NCI-H1930 (cell line): Measurements from ENCODE around the gene MAP2.
"Not testable (repeated sequence)": the region's sequence is repeated elsewhere in the genome, so short reads cannot be mapped to it uniquely, and the experiment has no call there.

Source experiments
- DNase-seq, 2 experiments: peaks; one replicate each; lab custom pipeline; 2025; lab: John Stamatoyannopoulos, UW

MAP2 gene

DNA sequence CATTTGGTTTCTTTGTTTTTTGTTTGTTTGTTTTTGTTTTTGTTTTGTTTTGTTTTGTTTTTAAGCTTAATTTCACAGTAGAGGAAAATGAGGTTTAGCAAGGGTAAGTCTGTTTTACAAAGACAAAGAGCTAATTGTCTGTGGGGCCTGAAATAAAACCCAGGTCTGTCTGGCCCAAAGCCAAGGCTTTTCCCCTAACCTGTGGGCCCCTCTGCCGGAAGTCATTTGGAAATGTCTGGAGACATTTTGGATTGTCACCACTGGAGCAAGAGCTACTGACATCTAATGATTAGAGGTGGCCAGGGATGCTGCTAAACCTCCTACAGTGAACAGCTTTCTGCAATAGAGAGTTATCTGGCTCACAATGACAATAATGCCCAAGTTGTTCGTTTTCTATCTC is 167.2 kb downstream of the MAP2 start:
- no peak for DNase-seq

DNA sequence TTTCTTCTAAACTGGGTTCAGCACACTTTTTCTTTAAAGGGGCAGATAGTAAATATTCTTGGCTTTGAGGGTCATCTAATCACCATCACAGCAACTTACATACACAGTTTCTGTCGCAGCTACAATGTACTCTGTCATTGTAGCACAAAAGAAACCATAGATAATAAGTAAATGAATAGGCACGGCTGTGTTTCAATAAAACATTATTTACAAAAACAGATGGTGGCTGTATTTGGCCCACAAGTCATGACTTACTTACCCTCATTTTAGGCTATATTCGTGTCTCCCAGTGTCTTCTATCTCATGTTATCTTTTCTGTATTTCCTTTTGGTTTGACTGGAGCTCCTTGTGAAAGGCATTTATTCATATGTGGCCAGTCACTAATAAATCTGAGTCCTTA is 168.3 kb downstream of the MAP2 start:
- DNase-seq = no peak

DNA sequence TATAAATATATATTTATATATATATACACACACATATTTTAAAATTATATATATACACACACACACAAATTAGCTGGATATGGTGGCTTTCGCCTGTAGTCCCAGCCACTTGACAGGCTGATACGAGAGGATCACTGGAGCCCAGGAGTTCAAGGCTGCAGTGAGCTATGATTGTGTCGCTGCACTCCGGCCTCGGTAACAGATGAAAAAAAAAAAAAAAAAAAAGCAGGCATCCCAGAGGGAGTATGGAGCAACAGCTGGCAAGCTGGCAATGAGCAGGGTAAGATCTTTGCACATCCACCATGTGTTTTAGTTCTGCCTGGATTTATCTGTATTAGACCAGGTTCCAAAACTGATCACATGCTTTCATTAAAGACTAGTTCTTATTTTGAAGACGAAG is 170.1 kb downstream of the MAP2 start:
- DNase-seq = no peak

DNA sequence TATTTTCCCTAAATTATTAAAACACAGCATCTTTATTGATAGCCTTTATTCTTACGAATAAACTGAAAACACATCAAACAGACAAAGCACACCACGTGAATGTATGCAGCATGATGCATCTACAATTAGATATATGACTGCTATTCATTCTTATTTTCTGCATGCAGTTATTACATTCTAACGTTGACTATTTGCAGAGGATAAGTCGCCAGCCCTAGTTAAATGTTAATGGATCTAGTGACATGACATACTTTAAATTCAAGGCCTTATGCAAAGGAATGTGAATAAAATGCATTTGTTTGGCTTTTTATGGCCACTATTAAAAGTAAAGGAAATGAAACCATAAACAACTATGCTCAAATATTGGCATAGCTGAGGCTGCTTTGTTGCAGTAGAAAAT is 172.4 kb downstream of the MAP2 start:
- DNase-seq = no peak

DNA sequence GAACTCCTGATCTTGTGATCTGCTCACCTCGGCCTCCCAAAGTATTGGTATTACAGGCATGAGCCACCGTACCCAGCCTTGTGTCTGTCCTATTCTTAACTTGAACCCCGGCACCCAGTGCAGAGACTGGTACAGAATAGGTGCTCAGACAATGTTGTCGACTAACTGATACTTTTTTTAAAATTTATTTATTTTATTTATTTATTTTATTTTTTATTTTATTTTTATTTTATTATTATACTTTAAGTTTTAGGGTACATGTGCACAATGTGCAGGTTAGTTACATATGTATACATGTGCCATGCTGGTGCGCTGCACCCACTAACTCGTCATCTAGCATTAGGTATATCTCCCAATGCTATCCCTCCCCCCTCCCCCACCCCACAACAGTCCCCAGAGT is 174.4 kb downstream of the MAP2 start:
- DNase-seq = not testable (repeated sequence)

DNA sequence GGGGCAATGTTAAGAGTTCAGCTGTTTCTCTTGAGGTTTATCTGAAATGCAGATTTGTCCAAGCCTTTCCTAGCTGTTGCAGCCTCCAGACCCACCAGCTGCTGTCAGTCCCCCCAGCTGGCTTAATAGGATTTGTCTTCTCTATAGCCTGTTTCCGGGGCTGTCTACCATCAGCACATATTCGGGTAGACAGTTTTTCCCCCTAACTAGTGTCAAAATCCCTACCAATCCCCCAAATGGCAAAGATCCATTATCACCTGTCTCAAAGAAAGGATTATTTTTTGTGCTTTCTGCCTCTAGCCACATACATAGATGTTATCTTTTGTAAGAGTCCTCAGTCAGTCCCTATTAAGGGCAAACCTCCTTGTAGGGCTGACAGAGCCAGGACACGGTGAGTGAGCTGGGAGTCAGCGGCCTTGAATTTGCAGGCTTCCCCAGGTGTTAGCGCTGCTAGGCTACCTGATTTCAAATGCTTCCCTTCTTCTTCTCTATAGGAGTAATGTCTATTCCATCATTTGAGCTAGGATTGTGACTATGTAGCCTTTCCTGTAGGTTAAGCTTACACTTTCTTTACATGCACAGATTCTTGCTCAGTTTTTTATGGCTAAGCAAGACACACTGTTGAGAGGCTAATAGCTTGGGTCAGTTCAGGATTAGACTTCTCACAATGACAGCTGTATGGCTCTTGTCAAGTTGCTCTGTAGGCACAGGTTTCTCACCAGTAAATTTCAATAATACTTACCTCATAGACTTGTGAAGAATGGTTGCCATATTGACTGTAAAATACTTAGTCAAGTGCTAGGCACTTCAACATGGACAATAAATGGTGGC is 176.7 kb downstream of the MAP2 start:
- no peak for DNase-seq

DNA sequence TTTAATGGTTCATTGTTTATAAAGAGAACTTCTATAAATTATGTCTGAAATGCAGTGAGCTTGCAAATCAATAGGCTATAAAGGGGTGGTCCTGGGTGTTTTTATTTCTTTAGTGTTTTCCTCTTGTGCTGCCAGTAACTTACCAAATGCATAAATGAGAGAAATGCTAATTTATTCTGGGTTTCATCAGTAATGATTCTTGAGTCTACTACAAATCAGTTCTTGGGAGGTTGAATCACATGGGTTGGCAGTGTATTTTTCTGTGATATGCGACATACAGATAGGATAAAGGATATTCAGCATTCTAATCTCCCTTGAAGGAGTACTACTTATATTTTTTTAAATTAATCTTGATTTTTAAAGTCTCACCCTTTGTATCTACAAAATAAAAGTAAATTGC is 177.7 kb downstream of the MAP2 start:
- DNase-seq = no peak

DNA sequence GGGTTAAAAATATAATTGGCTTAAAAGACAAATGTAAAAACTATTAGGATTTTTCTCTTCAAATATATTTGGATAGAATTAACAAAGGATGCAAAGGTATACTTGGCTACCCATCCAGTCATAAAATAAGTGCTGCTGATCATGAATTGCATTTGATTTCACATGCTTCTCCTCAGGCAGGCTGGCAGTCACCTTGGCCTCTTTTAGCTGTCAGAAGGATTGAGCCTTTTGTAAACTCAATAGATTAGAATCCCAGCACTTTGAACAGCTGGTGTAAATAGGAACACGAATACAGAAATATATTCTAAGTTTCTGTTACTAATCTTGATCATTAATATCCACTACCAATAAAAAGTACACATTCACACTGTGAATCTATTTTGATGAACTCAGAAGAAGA is 178.4 kb downstream of the MAP2 start:
- no peak for DNase-seq

DNA sequence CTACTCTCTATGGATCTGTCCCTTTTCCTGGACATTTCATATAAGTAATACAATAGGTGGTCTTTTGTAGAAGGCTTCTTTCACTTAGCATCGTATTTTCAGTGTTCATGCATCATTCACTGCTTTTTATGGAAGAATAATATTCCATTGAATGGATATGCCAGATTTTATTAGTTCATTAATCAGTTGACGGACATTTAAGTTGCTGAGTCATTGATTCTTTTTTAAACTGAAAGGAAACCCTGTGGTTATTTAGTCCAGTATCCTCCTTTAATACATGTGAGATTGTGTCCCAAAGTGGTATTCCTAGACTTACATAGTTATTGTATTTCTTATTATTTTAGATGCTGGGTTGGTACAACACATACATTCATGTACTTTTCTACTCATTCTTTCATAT is 185.7 kb downstream of the MAP2 start:
- no peak for DNase-seq

DNA sequence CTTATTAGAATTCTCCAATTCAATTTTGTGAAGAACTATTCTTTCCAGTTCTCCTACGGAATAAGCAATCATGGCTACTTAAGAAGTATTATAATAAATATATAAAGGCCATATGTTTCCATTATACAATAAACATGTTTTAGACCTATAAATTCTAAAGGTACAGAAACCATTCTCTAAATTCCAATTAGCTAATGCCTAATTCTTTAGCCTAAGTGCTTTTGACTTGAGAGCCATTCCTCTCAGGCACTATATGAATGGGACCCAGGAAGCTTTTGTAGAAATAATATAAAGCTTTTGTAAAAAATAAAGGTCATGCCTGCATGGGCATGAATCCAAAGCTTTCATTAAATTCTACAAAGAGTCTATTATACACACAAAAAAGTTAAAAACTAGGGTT is 186.8 kb downstream of the MAP2 start:
- DNase-seq = no peak

DNA sequence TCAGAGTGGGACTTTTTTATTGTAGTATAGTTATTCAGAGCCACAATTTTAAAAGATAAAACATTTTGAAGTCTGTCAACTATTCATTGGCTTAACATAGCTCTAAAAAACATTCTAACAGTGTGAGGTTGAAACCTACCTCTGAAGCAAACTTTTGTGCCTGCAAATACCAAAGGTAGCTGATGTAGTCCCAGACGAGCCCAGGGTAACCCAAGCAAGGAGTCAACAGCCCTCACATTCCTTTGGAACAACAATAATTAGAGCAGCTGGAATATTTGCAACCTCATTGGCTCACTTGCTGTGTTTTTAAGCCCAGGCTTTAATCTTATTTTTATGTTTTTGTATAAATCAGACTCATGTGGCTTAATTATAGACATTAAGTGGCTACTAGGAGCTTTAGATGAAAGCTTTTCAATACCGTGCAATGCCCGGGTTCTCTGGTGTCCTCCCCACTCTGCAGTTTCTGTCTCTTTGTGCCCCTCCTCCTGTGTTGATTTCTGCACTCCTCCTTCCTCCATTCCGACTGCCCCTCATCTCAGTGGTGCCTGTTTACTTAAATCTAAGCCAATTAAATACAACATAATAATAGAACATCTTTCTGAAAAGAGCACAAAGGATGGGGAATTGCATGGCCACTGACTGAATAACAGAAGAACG is 189.9 kb downstream of the MAP2 start:
- DNase-seq = no peak

DNA sequence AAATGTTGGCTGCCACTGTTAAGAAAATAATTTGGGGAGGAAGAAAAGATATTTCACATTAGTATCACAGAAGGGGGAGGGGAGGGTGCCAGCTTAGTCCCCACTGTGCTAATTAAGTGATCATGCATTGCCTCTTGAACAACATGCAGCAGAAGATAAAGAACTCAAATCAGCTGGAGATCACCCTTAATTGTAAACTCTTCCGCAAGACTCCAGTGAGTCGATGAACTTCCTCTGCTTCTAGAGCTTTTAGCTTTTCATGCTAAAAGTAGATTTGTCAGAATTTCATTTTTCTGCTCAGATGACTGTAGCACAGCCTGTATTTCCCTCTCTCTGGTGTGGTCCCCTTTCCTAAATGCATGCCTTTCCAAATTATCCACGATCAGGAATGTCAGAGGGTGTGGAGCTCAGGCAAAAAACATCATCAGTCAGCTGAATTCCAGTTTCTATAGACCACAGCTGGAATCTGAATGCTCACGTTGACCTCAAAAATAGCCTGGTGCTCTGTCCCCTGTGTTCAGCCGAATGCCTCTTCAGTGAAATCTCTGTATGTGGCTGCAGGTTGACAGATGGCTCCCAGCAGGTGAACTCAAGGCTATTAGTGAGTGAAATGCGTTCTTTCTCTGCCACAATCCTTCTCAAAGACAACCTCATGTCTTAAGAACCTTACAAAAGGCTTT is 191.0 kb downstream of the MAP2 start:
- no peak for DNase-seq

DNA sequence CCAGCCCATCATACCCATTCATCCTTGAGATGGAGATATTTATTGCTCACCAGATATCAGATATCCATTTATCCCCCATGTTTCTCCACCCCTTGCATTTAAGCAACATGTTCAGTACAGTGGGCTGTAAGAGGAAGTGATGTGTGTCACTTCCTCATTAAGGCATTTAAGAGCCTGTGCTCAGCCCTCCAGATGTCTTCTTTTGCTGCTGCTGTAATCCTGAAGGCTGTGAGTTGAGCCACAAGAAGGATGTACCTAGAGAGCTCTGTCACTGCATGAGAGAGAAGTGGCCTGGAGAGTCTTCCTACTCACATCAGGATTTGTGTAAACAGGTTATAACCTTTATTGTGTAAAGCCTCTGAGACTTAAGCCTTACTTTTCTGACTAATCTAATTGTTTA is 195.9 kb downstream of the MAP2 start:
- no peak for DNase-seq

DNA sequence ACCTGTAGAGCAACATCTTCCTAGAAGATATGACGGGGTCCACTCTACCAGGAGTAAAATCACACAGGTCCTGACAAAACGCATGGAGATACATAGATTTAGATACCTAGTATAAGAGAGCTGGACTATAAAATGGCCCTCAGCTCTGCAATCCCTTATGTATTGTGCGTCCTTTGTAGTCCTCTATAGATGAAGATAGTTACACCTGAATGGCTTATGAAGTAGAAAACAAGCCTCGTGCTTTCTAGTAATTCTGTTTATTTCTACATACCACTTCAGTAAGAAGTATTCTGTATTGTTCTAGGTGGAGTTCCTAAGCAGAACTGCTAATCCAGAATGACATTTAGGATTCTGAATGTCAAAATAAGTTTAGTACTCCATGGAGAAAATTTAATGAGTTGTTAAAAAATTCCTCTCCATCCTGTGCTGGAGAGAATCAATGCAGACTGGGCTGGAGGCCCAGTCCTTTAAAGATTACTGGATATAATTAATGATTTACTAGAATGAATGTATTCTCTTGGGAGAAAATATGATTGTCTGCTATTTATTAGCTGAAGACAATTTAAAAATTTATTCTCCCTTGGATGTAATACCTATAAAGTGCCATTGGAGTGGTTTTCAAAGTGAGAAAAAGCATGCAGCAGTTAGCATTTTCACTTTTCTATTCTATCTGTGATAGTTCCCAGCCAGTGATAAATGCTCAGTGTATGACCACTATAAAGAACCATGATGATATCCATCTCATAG is 200.5 kb downstream of the MAP2 start:
- no peak for DNase-seq

DNA sequence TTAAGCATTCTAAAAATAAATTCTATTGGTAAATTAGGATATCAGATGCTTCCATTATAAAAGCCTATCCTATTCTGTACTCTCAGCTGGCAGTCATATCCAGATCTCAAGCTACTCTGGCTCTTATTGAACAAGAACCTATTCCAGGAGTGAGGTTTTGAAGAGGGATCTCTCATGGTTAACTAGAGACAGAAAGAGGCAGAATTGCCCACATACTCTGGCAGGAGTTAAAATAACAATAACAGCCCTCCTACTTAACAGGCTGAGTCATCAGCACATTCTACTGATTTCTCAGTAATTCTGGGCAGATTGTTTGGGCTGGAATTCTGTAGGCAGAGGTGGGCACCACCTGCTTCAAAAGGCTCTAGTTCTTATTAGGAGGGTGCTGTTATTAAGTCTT is 205.8 kb downstream of the MAP2 start:
- no peak for DNase-seq

DNA sequence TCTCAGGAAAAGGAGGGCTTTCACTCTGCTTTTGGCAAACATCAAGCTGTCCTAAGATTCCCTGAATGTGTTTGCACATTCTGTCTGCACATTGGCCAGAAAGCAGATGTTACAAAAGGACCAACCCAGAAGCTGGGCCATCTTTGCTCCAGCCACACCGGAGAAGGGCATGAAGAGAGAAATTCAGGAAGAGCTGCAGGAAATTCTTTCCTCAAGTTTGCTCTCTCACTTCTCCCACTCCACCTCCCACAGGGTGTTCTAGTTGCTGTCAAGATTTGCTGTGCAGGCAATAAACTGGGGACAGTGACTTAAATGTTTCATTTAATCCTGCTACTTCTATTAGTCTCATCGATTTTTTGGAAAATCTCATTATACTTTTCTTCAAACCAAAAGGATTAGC is 210.1 kb downstream of the MAP2 start:
- DNase-seq = no peak

DNA sequence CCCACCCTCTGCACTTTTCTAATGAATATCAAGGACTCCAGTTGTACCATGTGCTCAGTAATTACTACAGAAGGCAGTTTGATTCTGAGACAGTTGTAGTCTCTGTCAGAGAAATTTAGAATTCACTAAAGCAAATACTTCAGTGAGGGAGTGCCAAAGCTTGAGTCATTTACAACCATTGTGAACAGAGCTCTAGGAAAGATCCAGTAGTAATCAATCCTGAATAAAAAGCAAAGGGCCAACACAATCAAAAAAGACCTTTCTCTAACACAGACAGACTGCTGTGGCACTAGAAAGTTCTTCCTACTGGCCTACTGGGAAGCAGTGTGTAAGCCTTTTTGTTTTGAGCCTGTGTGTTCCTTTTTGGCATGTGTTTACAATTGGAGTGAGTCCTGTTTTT is 212.2 kb downstream of the MAP2 start:
- DNase-seq = no peak

DNA sequence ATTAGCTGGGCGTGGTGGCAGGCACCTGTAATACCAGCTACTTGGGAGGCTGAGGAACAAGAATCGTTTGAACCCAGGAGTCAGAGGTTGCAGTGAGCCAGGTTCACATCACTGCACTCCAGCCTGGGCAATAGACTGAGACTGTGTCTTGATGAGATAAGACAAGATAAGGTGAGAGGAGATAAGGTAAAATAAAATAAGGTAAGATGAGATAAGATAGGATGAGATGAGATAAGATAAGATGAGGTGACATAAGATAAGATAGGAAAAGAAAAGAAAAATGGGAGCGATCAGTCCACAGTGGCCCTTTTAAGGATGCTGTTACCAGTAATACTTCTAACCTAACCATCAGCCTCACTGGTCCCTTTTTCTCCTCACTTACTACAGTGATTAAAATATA is 213.4 kb downstream of the MAP2 start:
- no peak for DNase-seq

DNA sequence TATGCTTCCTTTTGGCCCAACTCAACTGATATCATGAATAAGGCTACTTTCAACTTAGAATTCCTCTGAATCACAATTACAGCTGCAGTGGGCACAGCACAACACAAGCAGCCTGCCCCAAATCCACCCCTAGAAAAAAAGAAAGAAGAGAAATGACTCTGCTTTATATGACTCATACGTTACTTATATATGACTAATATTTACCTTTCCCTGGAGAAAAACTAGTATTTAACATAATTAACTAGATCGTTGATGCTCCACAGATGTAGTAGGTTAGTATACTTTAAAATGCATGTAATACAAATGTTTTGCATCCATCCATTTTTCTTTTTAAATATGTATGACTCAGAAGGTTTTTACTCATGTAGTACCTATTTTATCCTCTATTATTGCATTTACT is 214.5 kb downstream of the MAP2 start:
- no peak for DNase-seq

DNA sequence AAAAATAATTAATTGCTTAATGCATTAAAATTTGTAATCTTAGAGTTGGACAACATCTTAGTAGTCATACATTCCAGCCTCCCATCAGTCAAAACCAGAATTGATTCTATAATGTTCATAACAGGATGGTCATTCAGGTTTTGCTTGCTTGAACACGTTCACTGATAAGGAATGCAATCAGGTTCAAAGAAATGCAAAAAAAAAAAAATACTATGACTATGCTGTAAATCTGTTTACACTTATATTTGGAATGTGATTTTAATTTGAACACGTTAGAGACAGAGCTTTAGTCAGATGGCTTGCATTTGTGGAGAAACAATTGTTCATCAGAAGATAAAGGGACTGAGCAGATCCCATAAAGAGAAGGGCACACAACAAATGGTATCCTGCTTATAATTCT is 216.5 kb downstream of the MAP2 start:
- DNase-seq = no peak

DNA sequence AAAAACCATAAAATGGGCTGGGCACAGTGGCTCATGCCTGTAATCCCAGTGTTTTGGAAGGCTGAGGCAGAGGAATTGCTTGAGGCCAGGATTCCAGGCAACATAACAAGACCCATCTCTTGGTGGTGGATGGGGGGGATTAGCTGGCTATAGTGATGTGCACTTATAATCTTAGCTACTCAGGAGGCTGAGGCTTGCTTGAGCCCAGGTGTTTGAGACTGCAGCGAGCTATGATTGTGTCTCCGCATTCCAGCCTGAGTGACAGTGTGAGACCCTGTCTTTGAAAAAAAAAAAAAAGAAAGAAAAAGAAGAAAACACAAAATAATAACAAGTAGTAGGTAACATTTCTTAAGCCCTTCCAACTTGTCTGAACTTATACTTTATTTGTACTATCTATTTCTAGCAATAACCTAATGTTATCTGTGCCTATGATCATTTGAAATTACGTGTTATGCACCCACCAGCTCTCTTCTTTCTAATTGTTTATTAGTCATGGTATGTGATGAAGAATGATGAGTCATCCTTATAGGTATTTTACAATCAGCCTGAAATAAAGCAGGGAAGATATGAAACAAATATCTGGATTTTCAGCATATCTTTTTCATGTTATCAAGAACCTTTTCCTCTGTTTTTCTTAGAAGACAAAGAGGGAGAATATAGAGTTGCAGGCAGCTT is 218.4 kb downstream of the MAP2 start:
- DNase-seq = no peak

DNA sequence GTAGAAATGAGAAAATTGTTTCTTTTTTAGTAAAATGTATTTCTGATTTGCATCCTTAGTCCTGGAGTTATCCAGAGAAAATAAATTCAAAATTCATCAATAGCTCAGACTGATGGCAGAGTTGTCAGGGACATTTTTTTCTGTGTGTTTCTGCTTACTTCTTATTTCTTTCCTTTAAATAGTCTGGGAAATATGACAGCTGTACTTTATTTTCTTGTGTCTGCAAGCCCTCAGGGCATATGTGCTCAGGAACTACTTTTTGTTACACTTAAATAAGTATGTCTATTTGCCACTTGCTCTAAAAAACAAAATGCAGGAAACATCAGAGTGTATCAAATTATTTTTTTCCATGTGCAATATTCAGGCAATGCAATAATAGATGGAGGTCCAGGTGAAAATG is 221.0 kb downstream of the MAP2 start:
- no peak for DNase-seq
